GM19193 (cell line): ENCODE results near the gene TMEM51.

ENCODE experiments used
- POLR2A ChIP-seq: IDR thresholded peaks from 4 replicates; pipeline ENCODE4 v1.6.1; 2011; ENCODE audit not compliant: insufficient read depth, insufficient read length; ENCODE audit errors: extremely low read depth

TMEM51 gene

GRCh38 chr1:15155888-15156741 lies 2.6 kb downstream of the TMEM51 start:
- no peak for TF ChIP-seq POLR2A

GRCh38 chr1:15156807-15157380 lies 3.3 kb downstream of the TMEM51 start:
- no peak for TF ChIP-seq POLR2A

GRCh38 chr1:15157524-15158399 lies 4.2 kb downstream of the TMEM51 start:
- TF ChIP-seq POLR2A, result no peak

GRCh38 chr1:15158506-15159165 lies 5.1 kb downstream of the TMEM51 start:
- no peak for TF ChIP-seq POLR2A

GRCh38 chr1:15159166-15159555 lies 5.6 kb downstream of the TMEM51 start:
- no peak for TF ChIP-seq POLR2A

- no peak for TF ChIP-seq POLR2A
Observed at GRCh38 chr1:15160626-15161025, 7.1 kb downstream of the TMEM51 start.

- no peak for TF ChIP-seq POLR2A
Observed at GRCh38 chr1:15167386-15167785, 13.8 kb downstream of the TMEM51 start.

GRCh38 chr1:15168479-15168878 lies 14.9 kb downstream of the TMEM51 start:
- no peak for TF ChIP-seq POLR2A

- TF ChIP-seq POLR2A, result no peak
Observed at GRCh38 chr1:15170071-15170470, 16.5 kb downstream of the TMEM51 start.

- TF ChIP-seq POLR2A, result no peak
Observed at GRCh38 chr1:15171271-15171908, 17.8 kb downstream of the TMEM51 start.

GRCh38 chr1:15172405-15173259 lies 19.1 kb downstream of the TMEM51 start:
- no peak for TF ChIP-seq POLR2A

- TF ChIP-seq POLR2A, result no peak
Observed at GRCh38 chr1:15173863-15174614, 20.5 kb downstream of the TMEM51 start.

- no peak for TF ChIP-seq POLR2A
Observed at GRCh38 chr1:15174615-15174983, 21.1 kb downstream of the TMEM51 start.
